ENCODE measurements around the gene INTS7.

GRCh38 chr1:212020975-212021374 is 14.4 kb downstream of the INTS7 start:
- no peak for TF ChIP-seq POLR2AphosphoS5 (IDR thresholded peaks at IDR 0.05; ENCODE audit: low read depth, low read length)
- no peak for TF ChIP-seq TAF1 (IDR thresholded peaks at IDR 0.05; ENCODE audit: borderline replicate concordance, insufficient read depth, low read length)
- no peak for TF ChIP-seq REST (IDR thresholded peaks at IDR 0.05; ENCODE audit: insufficient read depth in 1 of 2, low read depth in 2 of 2, low read length in 2 of 2)
- TF ChIP-seq SIN3A (IDR thresholded peaks at IDR 0.05; ENCODE audit: borderline replicate concordance, insufficient read depth, low read length), result no peak
